Stimulated activated CD4-positive, alpha-beta T cell treated with anti-CD3 and anti-CD28 coated beads, Interleukin-15, amount 100 ng/mL, for 1 hour (primary cell): ENCODE data around the gene RGMA.
"Not testable (repeated sequence)": the region's sequence is repeated elsewhere in the genome, so short reads cannot be mapped to it uniquely, and the experiment has no call there.

Experiments
- DNase-seq, 2 donors: peaks; one replicate each; pipeline ENCODE4 v3.0.0-alpha.2; 2020; ENCODE audit warnings: low read depth in 1 of 2, low spot score in 1 of 2

Gene RGMA

GRCh38 chr15:93066834-93067648 is 22.0 kb downstream of the RGMA start:
- no peak for DNase-seq

- DNase-seq: no peak
These were observed 22.8 kb downstream of the RGMA start for GRCh38 chr15:93066224-93066681.

- no peak for DNase-seq
These were observed 23.4 kb downstream of the RGMA start for GRCh38 chr15:93065641-93066045.

GRCh38 chr15:93063796-93064690 is 25.0 kb downstream of the RGMA start:
- DNase-seq: no peak

GRCh38 chr15:93063262-93063671 is 25.7 kb downstream of the RGMA start:
- no peak for DNase-seq

- DNase-seq: not testable (repeated sequence)
These were observed 26.3 kb downstream of the RGMA start for GRCh38 chr15:93062628-93063261.

GRCh38 chr15:93060336-93061248 is 28.4 kb downstream of the RGMA start:
- DNase-seq: no peak

GRCh38 chr15:93059442-93059841 is 29.6 kb downstream of the RGMA start:
- DNase-seq: no peak

- no peak for DNase-seq
These were observed 30.0 kb downstream of the RGMA start for GRCh38 chr15:93058904-93059427.

GRCh38 chr15:93058128-93058527 is 30.9 kb downstream of the RGMA start:
- no peak for DNase-seq

GRCh38 chr15:93057618-93058017 is 31.4 kb downstream of the RGMA start:
- DNase-seq: no peak

- no peak for DNase-seq
These were observed 32.2 kb downstream of the RGMA start for GRCh38 chr15:93056836-93057235.

- no peak for DNase-seq
These were observed 33.8 kb downstream of the RGMA start for GRCh38 chr15:93055211-93055610.

- DNase-seq: no peak
These were observed 36.7 kb downstream of the RGMA start for GRCh38 chr15:93052090-93052879.

- no peak for DNase-seq
These were observed 37.5 kb downstream of the RGMA start for GRCh38 chr15:93051236-93052089.

GRCh38 chr15:93050648-93051047 is 38.4 kb downstream of the RGMA start:
- DNase-seq: no peak

- DNase-seq: no peak
These were observed 39.0 kb downstream of the RGMA start for GRCh38 chr15:93049914-93050578.

GRCh38 chr15:93049233-93049632 is 39.8 kb downstream of the RGMA start:
- DNase-seq: no peak
